ENCODE data around the gene C14orf119.

C14orf119 gene

DNA sequence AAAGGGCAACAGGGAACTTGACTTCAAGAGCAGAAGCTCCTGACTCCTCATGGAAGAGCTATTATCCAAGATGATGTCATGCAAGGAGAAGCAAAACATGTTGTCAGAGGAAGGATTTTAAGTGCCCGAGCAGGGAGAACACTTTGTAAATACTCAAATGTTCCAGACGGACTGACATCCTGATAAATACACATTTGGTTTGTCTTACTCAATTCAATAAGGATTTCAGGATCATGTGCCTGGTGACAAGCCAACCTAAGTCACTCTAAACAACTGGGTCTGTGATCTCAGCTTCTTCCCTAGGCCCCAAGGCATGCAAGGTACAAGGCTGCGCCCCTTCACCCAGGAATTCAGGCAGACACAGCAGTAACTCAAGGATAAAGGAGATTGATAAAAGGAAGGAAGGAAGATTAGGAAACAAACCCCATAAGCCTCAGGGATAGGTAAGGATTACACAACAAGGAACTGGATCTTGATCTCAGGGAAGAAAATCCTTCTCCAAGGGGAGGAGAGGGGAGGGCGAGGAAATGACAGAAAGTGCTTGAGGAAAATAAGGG is 50.6 kb downstream of the C14orf119 start:
- in situ Hi-C loops (cut with MboI; ENCODE audit: low sequenced_read_pairs): no loop called here

DNA sequence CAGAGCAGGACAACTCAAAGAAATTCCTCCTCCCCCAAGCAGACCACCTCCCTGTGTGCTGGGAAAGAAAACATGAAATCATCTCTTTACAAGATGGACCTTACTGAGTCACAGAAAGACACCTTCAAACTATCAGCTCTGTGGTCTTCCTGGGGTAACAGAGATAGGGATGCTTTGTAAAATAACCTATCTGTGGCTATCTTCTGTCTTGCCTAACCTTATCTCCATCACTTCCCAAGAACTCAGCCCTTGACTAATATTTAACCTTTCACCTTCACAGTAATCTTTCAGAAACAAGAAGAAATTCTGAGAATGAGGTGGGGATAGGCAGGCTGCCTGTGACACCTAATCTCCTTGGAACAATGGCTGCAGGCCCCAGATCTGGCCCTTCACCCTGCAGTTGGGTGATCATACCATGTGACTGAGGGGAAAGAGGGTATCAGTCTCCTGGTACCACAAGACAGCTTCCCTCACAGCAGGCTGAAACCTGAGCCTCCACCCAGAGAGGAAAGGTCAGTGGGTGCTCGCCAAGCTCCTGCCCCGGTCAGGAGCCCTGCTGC is 51.1 kb downstream of the C14orf119 start:
- in situ Hi-C loops (cut with MboI; ENCODE audit: low sequenced_read_pairs): no loop called here

DNA sequence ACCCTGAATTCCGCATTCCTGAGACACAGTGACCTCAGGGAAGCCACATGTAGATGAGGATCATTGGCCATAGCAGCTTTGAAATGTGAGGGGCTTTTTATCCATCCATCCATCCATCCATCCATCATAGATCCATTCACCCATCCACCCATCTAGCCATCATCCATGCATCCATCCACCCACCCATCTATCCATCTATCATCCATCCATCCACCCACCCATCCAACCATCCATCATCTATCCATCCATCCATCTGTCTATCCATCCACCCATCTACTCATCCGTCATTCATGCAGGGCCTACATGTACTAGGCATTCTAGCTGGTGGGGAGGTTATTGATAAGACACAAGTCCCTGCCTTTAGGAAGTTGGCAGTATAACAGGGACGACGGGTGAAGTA is 51.7 kb downstream of the C14orf119 start:
- in situ Hi-C loops (cut with MboI; ENCODE audit: low sequenced_read_pairs): no loop called here

DNA sequence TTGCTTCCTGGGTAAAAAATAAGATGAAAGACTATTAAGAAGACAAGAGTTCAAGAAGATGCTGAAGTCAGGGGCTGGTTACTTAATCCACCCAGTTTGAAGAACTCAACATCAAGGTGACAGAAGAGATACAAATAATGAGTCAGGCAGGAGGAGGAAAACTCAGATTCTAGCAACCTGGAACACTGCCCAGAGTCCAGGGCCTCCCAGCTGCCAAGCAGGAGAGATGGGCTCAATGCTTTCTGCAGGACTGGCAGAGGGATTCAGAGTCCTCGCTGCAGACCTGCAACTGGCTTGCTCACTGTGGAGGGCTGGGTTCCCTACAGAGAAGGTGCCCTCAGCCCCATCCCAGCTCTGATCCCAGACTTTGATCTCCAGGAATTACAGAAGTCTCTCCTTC is 52.4 kb downstream of the C14orf119 start:
- in situ Hi-C loops (cut with MboI; ENCODE audit: low sequenced_read_pairs): no loop called here

DNA sequence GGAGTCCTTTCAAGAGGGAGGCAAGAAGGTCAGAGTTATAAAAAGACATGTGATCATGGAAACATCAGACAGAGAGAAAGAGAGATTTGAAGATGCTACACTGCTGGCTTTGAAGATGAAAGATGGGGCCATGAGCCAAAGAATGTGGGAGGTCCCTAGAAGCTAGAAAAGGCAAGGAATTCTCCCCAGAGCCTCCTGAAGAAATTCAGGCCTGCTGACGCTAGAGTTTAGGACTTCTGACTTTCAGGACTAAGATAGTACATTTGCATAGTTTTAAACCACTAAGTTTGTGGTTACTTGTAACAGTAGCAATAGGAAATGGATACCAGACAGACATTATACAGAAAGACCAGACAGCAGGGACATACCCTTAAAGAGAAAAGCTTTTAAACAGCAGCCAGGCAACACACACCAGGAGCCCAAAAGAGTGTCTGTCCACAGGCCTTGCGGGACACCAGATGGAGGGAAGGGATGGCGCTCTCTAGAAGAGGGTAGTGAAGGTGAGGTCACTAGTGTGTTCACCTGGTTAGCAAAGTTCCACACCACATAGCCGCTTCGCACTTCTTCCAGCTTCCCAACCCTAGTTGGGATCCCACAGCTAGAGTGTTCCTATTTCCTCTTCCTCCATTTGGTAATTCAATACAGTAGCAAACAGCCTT is 53.4 kb downstream of the C14orf119 start:
- in situ Hi-C loops (cut with MboI; ENCODE audit: low sequenced_read_pairs): no loop called here

DNA sequence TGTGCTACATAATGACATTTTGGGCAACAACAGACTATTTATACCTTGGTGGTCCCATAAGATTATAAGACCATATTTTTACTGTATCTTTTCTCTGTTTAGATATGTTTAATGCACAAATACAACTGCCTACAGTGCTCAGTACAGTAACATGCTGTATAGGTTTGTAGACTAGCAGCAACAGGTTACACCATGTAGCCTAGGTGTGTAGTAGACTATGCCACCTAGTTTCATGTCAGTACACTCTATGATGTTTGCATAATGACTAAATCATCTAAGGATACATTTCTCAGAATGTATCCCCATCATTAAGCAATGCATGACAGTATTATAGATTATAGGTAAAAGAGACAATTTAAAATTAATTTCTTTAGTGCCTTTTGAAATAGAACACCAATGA is 54.4 kb downstream of the C14orf119 start:
- in situ Hi-C loops (cut with MboI; ENCODE audit: low sequenced_read_pairs): no loop called here
